Measurements from ENCODE around the gene MAD1L1.
"Not testable (repeated sequence)": the region's sequence is repeated elsewhere in the genome, so short reads cannot be mapped to it uniquely, and the experiment has no call there.

The MAD1L1 gene

GRCh38 chr7:1816451-1816850, 416.3 kb downstream of the MAD1L1 start:
- DNase-seq (ENCODE audit: low spot score), result not testable (repeated sequence)

- not testable (repeated sequence) for DNase-seq (ENCODE audit: low spot score)
Observed at GRCh38 chr7:1815551-1816281, 417.0 kb downstream of the MAD1L1 start.

GRCh38 chr7:1815051-1815481, 417.7 kb downstream of the MAD1L1 start:
- no peak for DNase-seq (ENCODE audit: low spot score)

- DNase-seq (ENCODE audit: low spot score), result no peak
Observed at GRCh38 chr7:1814089-1814811, 418.5 kb downstream of the MAD1L1 start.

GRCh38 chr7:1813394-1814088, 419.2 kb downstream of the MAD1L1 start:
- DNase-seq (ENCODE audit: low spot score), result no peak

- DNase-seq (ENCODE audit: low spot score), result peak; percentile 85
Observed at GRCh38 chr7:1812509-1813393, 420.0 kb downstream of the MAD1L1 start.

- DNase-seq (ENCODE audit: low spot score), result no peak
Observed at GRCh38 chr7:1811850-1812508, 420.8 kb downstream of the MAD1L1 start.

- DNase-seq (ENCODE audit: low spot score), result no peak
Observed at GRCh38 chr7:1810961-1811849, 421.5 kb downstream of the MAD1L1 start.

- DNase-seq (ENCODE audit: low spot score), result no peak
Observed at GRCh38 chr7:1810521-1810920, 422.2 kb downstream of the MAD1L1 start.

- no peak for DNase-seq (ENCODE audit: low spot score)
Observed at GRCh38 chr7:1809601-1810258, 423.0 kb downstream of the MAD1L1 start.

- DNase-seq (ENCODE audit: low spot score), result no peak
Observed at GRCh38 chr7:1809070-1809469, 423.7 kb downstream of the MAD1L1 start.

GRCh38 chr7:1807821-1808600, 424.7 kb downstream of the MAD1L1 start:
- DNase-seq (ENCODE audit: low spot score), result no peak

GRCh38 chr7:1806354-1806753, 426.4 kb downstream of the MAD1L1 start:
- DNase-seq (ENCODE audit: low spot score), result no peak

GRCh38 chr7:1804310-1804709, 428.4 kb downstream of the MAD1L1 start:
- no peak for DNase-seq (ENCODE audit: low spot score)

GRCh38 chr7:1802899-1803298, 429.8 kb downstream of the MAD1L1 start:
- DNase-seq (ENCODE audit: low spot score), result no peak

GRCh38 chr7:1800902-1801301, 431.8 kb downstream of the MAD1L1 start:
- no peak for DNase-seq (ENCODE audit: low spot score)

- DNase-seq (ENCODE audit: low spot score), result no peak
Observed at GRCh38 chr7:1798191-1798590, 434.6 kb downstream of the MAD1L1 start.

GRCh38 chr7:1794888-1795542, 437.7 kb downstream of the MAD1L1 start:
- DNase-seq (ENCODE audit: low spot score), result no peak

All from iPS-NIHi11 (cell line).